ENCODE results near the gene NCOA5.

The NCOA5 gene

GRCh38 chr20:46089417-46090388 lies at the start of gene NCOA5:
Gene NCOA5 (minus strand): TSS chr20:46089962. CDS start chr20:46079424, 10,538 bp downstream.
- peak; percentile 94 for DNase-seq (ENCODE audit: low read depth)

- no peak for DNase-seq (ENCODE audit: low read depth)
Observed at GRCh38 chr20:46139266-46139889, 49.6 kb upstream of the NCOA5 start.

GRCh38 chr20:46137816-46138215 lies 48.1 kb upstream of the NCOA5 start:
- DNase-seq (ENCODE audit: low read depth), result no peak

- no peak for DNase-seq (ENCODE audit: low read depth)
Observed at GRCh38 chr20:46135856-46136633, 46.3 kb upstream of the NCOA5 start.

GRCh38 chr20:46134716-46135115 lies 45.0 kb upstream of the NCOA5 start:
- DNase-seq (ENCODE audit: low read depth), result no peak

GRCh38 chr20:46133886-46134654 lies 44.3 kb upstream of the NCOA5 start:
- no peak for DNase-seq (ENCODE audit: low read depth)

GRCh38 chr20:46132705-46133120 lies 43.0 kb upstream of the NCOA5 start:
- peak; percentile 34 for DNase-seq (ENCODE audit: low read depth)

- DNase-seq (ENCODE audit: low read depth), result no peak
Observed at GRCh38 chr20:46131396-46131795, 41.6 kb upstream of the NCOA5 start.

- DNase-seq (ENCODE audit: low read depth), result no peak
Observed at GRCh38 chr20:46130534-46130933, 40.8 kb upstream of the NCOA5 start.

- no peak for DNase-seq (ENCODE audit: low read depth)
Observed at GRCh38 chr20:46129955-46130481, 40.3 kb upstream of the NCOA5 start.

- DNase-seq (ENCODE audit: low read depth), result no peak
Observed at GRCh38 chr20:46128310-46129151, 38.8 kb upstream of the NCOA5 start.

GRCh38 chr20:46127396-46128010 lies 37.7 kb upstream of the NCOA5 start:
- DNase-seq (ENCODE audit: low read depth), result no peak

GRCh38 chr20:46126440-46127056 lies 36.8 kb upstream of the NCOA5 start:
- no peak for DNase-seq (ENCODE audit: low read depth)

- no peak for DNase-seq (ENCODE audit: low read depth)
Observed at GRCh38 chr20:46123482-46124245, 33.9 kb upstream of the NCOA5 start.

- DNase-seq (ENCODE audit: low read depth), result no peak
Observed at GRCh38 chr20:46122516-46123481, 33.0 kb upstream of the NCOA5 start.

- DNase-seq (ENCODE audit: low read depth), result no peak
Observed at GRCh38 chr20:46122071-46122470, 32.3 kb upstream of the NCOA5 start.

GRCh38 chr20:46121184-46121930 lies 31.6 kb upstream of the NCOA5 start:
- DNase-seq (ENCODE audit: low read depth), result no peak
